ENCODE measurements around the gene TMCO6. TPM values are rescaled to one million over a fixed set of nuclear protein-coding genes. Genes with fewer than 3 reads are reported as not detected.

TMCO6 gene
- total RNA-seq, 1 experiment from 2014 or later, result 32.2 TPM

GRCh38 chr5:140694276-140694675, 55.0 kb downstream of the TMCO6 start (continued):
- TF ChIP-seq CDX4 (CRISPR knock-in tag; IDR thresholded peaks at IDR 0.05; ENCODE audit: borderline replicate concordance), result no peak
- TF ChIP-seq PRDM15 (CRISPR knock-in tag; IDR thresholded peaks at IDR 0.05), result no peak
- no peak for TF ChIP-seq TEAD4 (CRISPR knock-in tag; IDR thresholded peaks at IDR 0.05)
- no peak for TF ChIP-seq ZNF138 (CRISPR knock-in tag; conservative IDR thresholded peaks at IDR 0.05)
- TF ChIP-seq MAX (CRISPR knock-in tag; IDR thresholded peaks at IDR 0.05), result no peak

Small RNA genes lying within 50 kb of the gene (microRNA-seq; reads per million reads assigned to microRNA genes)
- gene MIR3655 (ENCODE audit: borderline number of aligned reads), result not detected

Other genes with a start within 250 kb of the TMCO6 start
- 89.8 to 113 TPM (median 105 TPM) in 3 replicates for gene ANKHD1, start 237.6 kb upstream of the TMCO6 start, total RNA-seq (2021)
- gene EIF4EBP3, start 91.8 kb upstream of the TMCO6 start, total RNA-seq (2021), result 8.4 to 9.8 TPM (median 8.8 TPM) in 3 replicates
- 34.5 to 37.8 TPM (median 34.6 TPM) in 3 replicates for gene SRA1, start 82.0 kb upstream of the TMCO6 start, total RNA-seq (2021)
- gene APBB3, start 74.9 kb upstream of the TMCO6 start, total RNA-seq (2021), result 23.7 to 25.9 TPM (median 25.2 TPM) in 3 replicates
- 74.7 to 75.7 TPM (median 74.8 TPM) in 3 replicates for gene SLC35A4, start 74.6 kb upstream of the TMCO6 start, total RNA-seq (2021)
- 0.27 to 0.63 TPM (median 0.53 TPM) in 3 replicates for gene CD14, start 6.3 kb upstream of the TMCO6 start, total RNA-seq (2021)
- gene NDUFA2, start 8.2 kb downstream of the TMCO6 start, total RNA-seq (2021), result 74.8 to 81.5 TPM (median 77.7 TPM) in 3 replicates
- 58.5 to 69.2 TPM (median 64.5 TPM) in 3 replicates for gene IK, start 8.4 kb downstream of the TMCO6 start, total RNA-seq (2021)
- 22.1 to 25.3 TPM (median 23.5 TPM) in 3 replicates for gene WDR55, start 25.5 kb downstream of the TMCO6 start, total RNA-seq (2021)
- gene DND1, start 34.1 kb downstream of the TMCO6 start, total RNA-seq (2021), result 2.1 to 3.3 TPM (median 2.9 TPM) in 3 replicates
- 51.9 to 55.6 TPM (median 52.5 TPM) in 3 replicates for gene HARS1, start 51.9 kb downstream of the TMCO6 start, total RNA-seq (2021)
- gene HARS2, start 52.0 kb downstream of the TMCO6 start, total RNA-seq (2021), result 26.8 to 28.9 TPM (median 27.7 TPM) in 3 replicates
- gene ZMAT2, start 61.0 kb downstream of the TMCO6 start, total RNA-seq (2021), result 50.3 to 57.2 TPM (median 54.7 TPM) in 3 replicates
- gene PCDHA1, start 146.7 kb downstream of the TMCO6 start, total RNA-seq (2021), result 2.2 to 2.7 TPM (median 2.4 TPM) in 3 replicates
- gene PCDHA2, start 155.4 kb downstream of the TMCO6 start, total RNA-seq (2021), result 2.0 to 2.4 TPM (median 2.1 TPM) in 3 replicates
- gene PCDHA3, start 161.6 kb downstream of the TMCO6 start, total RNA-seq (2021), result 3.3 to 3.4 TPM (median 3.3 TPM) in 3 replicates
- gene PCDHA4, start 167.6 kb downstream of the TMCO6 start, total RNA-seq (2021), result 5.4 to 6.3 TPM (median 5.6 TPM) in 3 replicates
- gene PCDHA5, start 182.2 kb downstream of the TMCO6 start, total RNA-seq (2021), result 0.85 to 0.94 TPM (median 0.90 TPM) in 3 replicates
- 2.0 to 2.4 TPM (median 2.4 TPM) in 3 replicates for gene PCDHA6, start 188.5 kb downstream of the TMCO6 start, total RNA-seq (2021)
- gene PCDHA7, start 194.8 kb downstream of the TMCO6 start, total RNA-seq (2021), result 2.3 to 2.7 TPM (median 2.4 TPM) in 3 replicates
- 0.85 to 1.3 TPM (median 1.3 TPM) in 3 replicates for gene PCDHA8, start 201.7 kb downstream of the TMCO6 start, total RNA-seq (2021)
- 1.1 to 1.5 TPM (median 1.4 TPM) in 3 replicates for gene PCDHA9, start 208.9 kb downstream of the TMCO6 start, total RNA-seq (2021)
- 10.8 to 12.0 TPM (median 11.6 TPM) in 3 replicates for gene PCDHA10, start 216.4 kb downstream of the TMCO6 start, total RNA-seq (2021)
- gene PCDHA11, start 229.5 kb downstream of the TMCO6 start, total RNA-seq (2021), result 5.8 to 8.7 TPM (median 7.9 TPM) in 3 replicates
- gene PCDHA12, start 235.9 kb downstream of the TMCO6 start, total RNA-seq (2021), result 9.6 to 10.7 TPM (median 10.1 TPM) in 3 replicates
- 2.4 to 3.8 TPM (median 3.0 TPM) in 3 replicates for gene PCDHA13, start 242.7 kb downstream of the TMCO6 start, total RNA-seq (2021)